Measurements from ENCODE around the gene COL20A1. TPM values are rescaled to one million over a fixed set of nuclear protein-coding genes. Genes with fewer than 3 reads are reported as not detected.

The COL20A1 gene
- total and polyA plus RNA-seq, 2 donors (not counting 1 experiment from before 2014, with no cell fraction given): not detected

DNA sequence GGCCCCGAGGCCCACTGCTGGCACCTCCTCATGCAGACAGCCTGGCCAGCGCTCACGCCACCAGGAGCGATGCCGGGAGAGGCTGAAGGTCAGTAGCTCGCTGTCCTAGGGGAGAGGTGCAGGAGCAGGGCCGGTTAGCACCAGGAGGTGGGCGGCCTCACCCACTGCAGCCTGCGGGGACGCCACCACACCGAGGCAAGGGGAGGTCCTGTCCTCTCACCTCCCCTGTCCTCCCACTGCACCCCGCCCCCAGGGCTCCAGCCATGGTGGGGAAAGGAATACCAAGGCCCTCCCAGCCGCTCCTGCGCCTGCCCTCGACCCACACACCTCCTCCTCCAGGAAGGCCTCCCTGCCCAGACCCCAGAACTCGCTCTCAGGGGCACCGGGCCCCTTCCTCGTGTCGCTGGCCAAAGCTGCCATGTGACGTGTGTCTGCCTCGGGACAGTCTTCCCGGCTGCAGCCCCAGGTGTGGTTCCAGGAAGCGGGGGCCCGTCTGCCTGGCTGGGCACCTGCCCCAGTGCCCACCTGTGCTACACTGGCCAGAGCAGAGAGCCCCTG lies 45.2 kb upstream of the COL20A1 start:
- H3K4me2 ChIP-seq (replicated peaks; ENCODE audit: low read depth, low read length, poor library complexity, severe bottlenecking): no peak overlapping the region
- no peaks in the 10 kb centered on the region for H3K36me3 ChIP-seq (replicated peaks in 1 of 2; ENCODE audit: control extremely low read depth in 1 of 2, control insufficient read depth in 1 of 2, extremely low read depth in 1 of 2, insufficient read depth in 2 of 2, low read length in 1 of 2)
- POLR2A ChIA-PET: no interaction called here
- no peak overlapping the region for H3K27ac ChIP-seq (ENCODE audit: low read length in 2 of 2)
- H3K4me3 Mint-ChIP-seq: no peak overlapping the region
- H3K9ac ChIP-seq (ENCODE audit: low read length): no peak overlapping the region
- CTCF ChIA-PET: interaction anchor here (1.1 kb wide), 1 partner anchor 24 kb away, joined by 3 read pairs; no protein-coding TSS in a partner anchor
- no peaks in the 10 kb centered on the region for H3K9me3 Mint-ChIP-seq (ENCODE audit: insufficient read depth)
- no peaks in the 10 kb centered on the region for H3K79me2 ChIP-seq (ENCODE audit: control insufficient read depth, insufficient read depth, low read length)
- H3K27me3 ChIP-seq (replicated peaks in 1 of 4; ENCODE audit: control extremely low read depth in 1 of 4, control insufficient read depth in 3 of 4, insufficient read depth in 4 of 4, low read length in 3 of 4): peaks cover 0 to 39% (median 6%) of the 10 kb centered on the region in 4 experiments
- peaks cover 3 to 5% of the 10 kb centered on the region in 2 donors for H3K4me1 ChIP-seq (ENCODE audit: control insufficient read depth in 2 of 2, insufficient read depth in 2 of 2, low read length in 2 of 2)
- peaks cover 3% of the 10 kb centered on the region for H3K4me1 Mint-ChIP-seq
- H4K20me1 ChIP-seq (ENCODE audit: control insufficient read depth, insufficient read depth, low read length, poor library complexity, severe bottlenecking): no peaks in the 10 kb centered on the region
- intact Hi-C loops (cut with micrococcal nuclease): no loop called here
- H3K4me3 ChIP-seq (ENCODE audit: control extremely low read depth in 1 of 5, extremely low read depth in 1 of 5, insufficient read depth in 1 of 5, low read depth in 2 of 5, low read length in 4 of 5): no peak overlapping the region
- no peaks in the 10 kb centered on the region for H3K9me3 ChIP-seq (ENCODE audit: control extremely low read depth in 1 of 3, control insufficient read depth in 2 of 3, insufficient read depth in 1 of 3, low read length in 2 of 3)
- peaks cover 33% of the 10 kb centered on the region for H3K27me3 Mint-ChIP-seq
- no peak for TF ChIP-seq EZH2 (IDR thresholded peaks at IDR 0.05; ENCODE audit: borderline replicate concordance, insufficient read depth, low read depth, low read length, poor library complexity, severe bottlenecking)
- no peak for TF ChIP-seq CTCF (IDR thresholded peaks at IDR 0.05)
- whole genome bisulfite sequencing (ENCODE audit: insufficient coverage): 73% methylated on average over 24 of the region's 24 CpGs
- no peak overlapping the region for H2AFZ ChIP-seq (ENCODE audit: insufficient read depth, low read depth, low read length, poor library complexity, severe bottlenecking)
- no peak overlapping the region for H3K27ac Mint-ChIP-seq
- ATAC-seq (ENCODE audit: low read depth) (no peak), DNase-seq (no peak)

GRCh38 chr20:63248835-63249591 lies 44.0 kb upstream of the COL20A1 start:
- H3K9me3 ChIP-seq (ENCODE audit: control extremely low read depth in 1 of 3, control insufficient read depth in 2 of 3, insufficient read depth in 1 of 3, low read length in 2 of 3): no peaks in the 10 kb centered on the region
- H3K27me3 Mint-ChIP-seq: peaks cover 38% of the 10 kb centered on the region
- no peaks in the 10 kb centered on the region for H4K20me1 ChIP-seq (ENCODE audit: control insufficient read depth, insufficient read depth, low read length, poor library complexity, severe bottlenecking)
- H3K4me3 ChIP-seq (ENCODE audit: control extremely low read depth in 1 of 5, extremely low read depth in 1 of 5, insufficient read depth in 1 of 5, low read depth in 2 of 5, low read length in 4 of 5): no peak overlapping the region
- peaks cover 9 to 13% of the 10 kb centered on the region in 2 donors for H3K4me1 ChIP-seq (ENCODE audit: control insufficient read depth in 2 of 2, insufficient read depth in 2 of 2, low read length in 2 of 2)
- DNase-seq (no peak), ATAC-seq (ENCODE audit: low read depth) (no peak)
- H3K9ac ChIP-seq (ENCODE audit: low read length): no peak overlapping the region
- intact Hi-C loops (cut with micrococcal nuclease): no loop called here
- peaks cover 6% of the 10 kb centered on the region for H3K4me1 Mint-ChIP-seq
- H3K27me3 ChIP-seq (replicated peaks in 1 of 4; ENCODE audit: control extremely low read depth in 1 of 4, control insufficient read depth in 3 of 4, insufficient read depth in 4 of 4, low read length in 3 of 4): peaks cover 0 to 47% (median 12%) of the 10 kb centered on the region in 4 experiments
- WGBS (ENCODE audit: insufficient coverage): 75% methylated on average over 24 of the region's 25 CpGs
- no peaks in the 10 kb centered on the region for H3K79me2 ChIP-seq (ENCODE audit: control insufficient read depth, insufficient read depth, low read length)
- no peaks in the 10 kb centered on the region for H3K9me3 Mint-ChIP-seq (ENCODE audit: insufficient read depth)
- no peak overlapping the region for H2AFZ ChIP-seq (ENCODE audit: insufficient read depth, low read depth, low read length, poor library complexity, severe bottlenecking)
- no peaks in the 10 kb centered on the region for H3K36me3 ChIP-seq (replicated peaks in 1 of 2; ENCODE audit: control extremely low read depth in 1 of 2, control insufficient read depth in 1 of 2, extremely low read depth in 1 of 2, insufficient read depth in 2 of 2, low read length in 1 of 2)
- TF ChIP-seq CTCF (IDR thresholded peaks at IDR 0.05): no peak
- no peak for TF ChIP-seq EZH2 (IDR thresholded peaks at IDR 0.05; ENCODE audit: borderline replicate concordance, insufficient read depth, low read depth, low read length, poor library complexity, severe bottlenecking)
- ChIA-PET POLR2A (no interaction called here), CTCF (interaction anchor here (1.1 kb wide), 1 partner anchor 25 kb away, joined by 3 read pairs; no protein-coding TSS in a partner anchor)
- no peak overlapping the region for H3K27ac ChIP-seq (ENCODE audit: low read length in 2 of 2)
- no peak overlapping the region for H3K4me3 Mint-ChIP-seq
- H3K4me2 ChIP-seq (replicated peaks; ENCODE audit: low read depth, low read length, poor library complexity, severe bottlenecking): no peak overlapping the region
- H3K27ac Mint-ChIP-seq: no peak overlapping the region

All from B cell (primary cell).